ENCODE measurements around the gene ATP6V1G1. TPM values are rescaled to one million over a fixed set of nuclear protein-coding genes. Genes with fewer than 3 reads are reported as not detected.

ATP6V1G1 gene
- total and polyA plus RNA-seq, 2 of the 13 experiments (the other 11 are each of a cell fraction or from before 2014, with no cell fraction given), result 108 to 158 TPM

GRCh38 chr9:114591291-114591787 lies 3.8 kb downstream of the ATP6V1G1 start (continued):
- TF ChIP-seq THAP9 (CRISPR knock-in tag; IDR thresholded peaks at IDR 0.05; ENCODE audit: borderline replicate concordance) (no peak), NFATC3 (CRISPR knock-in tag; IDR thresholded peaks at IDR 0.05) (no peak), TAF1 (CRISPR knock-in tag; IDR thresholded peaks at IDR 0.05) (no peak), PAXIP1 (CRISPR knock-in tag; conservative IDR thresholded peaks at IDR 0.05) (peak; percentile 80), RCOR2 (CRISPR knock-in tag; IDR thresholded peaks at IDR 0.05) (0 out of 2 replicates have a peak, but pooled peaks have one; percentile 58), SATB2 (CRISPR knock-in tag; IDR thresholded peaks at IDR 0.05) (no peak), CEBPZ (IDR thresholded peaks at IDR 0.05; ENCODE audit: low read length) (no peak), PAF1 (CRISPR knock-in tag; IDR thresholded peaks at IDR 0.05) (no peak), BCL3 (CRISPR knock-in tag; IDR thresholded peaks at IDR 0.05) (no peak), ZHX1 (CRISPR knock-in tag; IDR thresholded peaks at IDR 0.05; ENCODE audit: low read depth) (no peak)
- TF ChIP-seq, protein P1, sequence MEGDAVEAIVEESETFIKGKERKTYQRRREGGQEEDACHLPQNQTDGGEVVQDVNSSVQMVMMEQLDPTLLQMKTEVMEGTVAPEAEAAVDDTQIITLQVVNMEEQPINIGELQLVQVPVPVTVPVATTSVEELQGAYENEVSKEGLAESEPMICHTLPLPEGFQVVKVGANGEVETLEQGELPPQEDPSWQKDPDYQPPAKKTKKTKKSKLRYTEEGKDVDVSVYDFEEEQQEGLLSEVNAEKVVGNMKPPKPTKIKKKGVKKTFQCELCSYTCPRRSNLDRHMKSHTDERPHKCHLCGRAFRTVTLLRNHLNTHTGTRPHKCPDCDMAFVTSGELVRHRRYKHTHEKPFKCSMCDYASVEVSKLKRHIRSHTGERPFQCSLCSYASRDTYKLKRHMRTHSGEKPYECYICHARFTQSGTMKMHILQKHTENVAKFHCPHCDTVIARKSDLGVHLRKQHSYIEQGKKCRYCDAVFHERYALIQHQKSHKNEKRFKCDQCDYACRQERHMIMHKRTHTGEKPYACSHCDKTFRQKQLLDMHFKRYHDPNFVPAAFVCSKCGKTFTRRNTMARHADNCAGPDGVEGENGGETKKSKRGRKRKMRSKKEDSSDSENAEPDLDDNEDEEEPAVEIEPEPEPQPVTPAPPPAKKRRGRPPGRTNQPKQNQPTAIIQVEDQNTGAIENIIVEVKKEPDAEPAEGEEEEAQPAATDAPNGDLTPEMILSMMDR (CRISPR knock-in tag; IDR thresholded peaks at IDR 0.05), result no peak
